ENCODE results near the gene ZNF677.
"Not testable (repeated sequence)": the region's sequence is repeated elsewhere in the genome, so short reads cannot be mapped to it uniquely, and the experiment has no call there.

GRCh38 chr19:53267623-53268022, 12.9 kb upstream of the ZNF677 start, which contains the start of gene VN1R4:
- not testable (repeated sequence) for TF ChIP-seq POLR2A, EP300 (IDR thresholded peaks at IDR 0.05)
- TF ChIP-seq, protein P1, sequence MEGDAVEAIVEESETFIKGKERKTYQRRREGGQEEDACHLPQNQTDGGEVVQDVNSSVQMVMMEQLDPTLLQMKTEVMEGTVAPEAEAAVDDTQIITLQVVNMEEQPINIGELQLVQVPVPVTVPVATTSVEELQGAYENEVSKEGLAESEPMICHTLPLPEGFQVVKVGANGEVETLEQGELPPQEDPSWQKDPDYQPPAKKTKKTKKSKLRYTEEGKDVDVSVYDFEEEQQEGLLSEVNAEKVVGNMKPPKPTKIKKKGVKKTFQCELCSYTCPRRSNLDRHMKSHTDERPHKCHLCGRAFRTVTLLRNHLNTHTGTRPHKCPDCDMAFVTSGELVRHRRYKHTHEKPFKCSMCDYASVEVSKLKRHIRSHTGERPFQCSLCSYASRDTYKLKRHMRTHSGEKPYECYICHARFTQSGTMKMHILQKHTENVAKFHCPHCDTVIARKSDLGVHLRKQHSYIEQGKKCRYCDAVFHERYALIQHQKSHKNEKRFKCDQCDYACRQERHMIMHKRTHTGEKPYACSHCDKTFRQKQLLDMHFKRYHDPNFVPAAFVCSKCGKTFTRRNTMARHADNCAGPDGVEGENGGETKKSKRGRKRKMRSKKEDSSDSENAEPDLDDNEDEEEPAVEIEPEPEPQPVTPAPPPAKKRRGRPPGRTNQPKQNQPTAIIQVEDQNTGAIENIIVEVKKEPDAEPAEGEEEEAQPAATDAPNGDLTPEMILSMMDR (IDR thresholded peaks at IDR 0.05) = not testable (repeated sequence)
